Suprapubic skin (tissue), 3 donors: ENCODE data around the gene GNAQ.

Experiments
- POLR2A ChIP-seq, 2 donors: fragments of 450-650 bp; IDR thresholded peaks; one replicate each; pipeline ENCODE4 v1.6.1; 2017; ENCODE audit warnings: antibody characterized with exemption in 2 of 2, mild to moderate bottlenecking in 2 of 2, moderate library complexity in 2 of 2
- TF ChIP-seq, protein P1 (sequence below), 2 donors: fragments of 200-600 bp in 1 of 2; fragments of 450-650 bp in 1 of 2; sonication (generic) in 1 of 2; IDR thresholded peaks; one replicate each; pipeline ENCODE4 v1.5.1; 2016 to 2019; ENCODE audit warnings: antibody characterized with exemption in 2 of 2, mild to moderate bottlenecking in 1 of 2, moderate library complexity in 1 of 2

DNA sequence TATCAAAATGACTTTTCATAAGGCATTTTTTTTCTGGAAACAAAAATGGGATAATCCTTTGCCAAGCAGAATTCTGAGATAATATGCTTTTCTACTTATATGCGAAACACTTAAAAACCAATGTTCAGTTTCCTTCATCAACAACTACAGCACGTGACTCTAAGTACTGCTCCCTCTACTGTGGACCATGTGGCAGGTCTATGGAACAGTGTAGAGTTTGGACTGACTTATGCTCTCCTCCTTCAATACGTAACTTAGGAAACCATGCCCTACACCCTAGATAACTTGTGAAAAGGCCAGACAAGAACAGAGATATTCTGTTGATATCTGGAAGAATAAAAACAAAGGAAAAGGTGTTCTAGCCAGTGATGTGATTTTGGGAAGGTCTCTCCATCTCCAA is 272.2 kb downstream of the GNAQ start:
- TF ChIP-seq, protein P1, sequence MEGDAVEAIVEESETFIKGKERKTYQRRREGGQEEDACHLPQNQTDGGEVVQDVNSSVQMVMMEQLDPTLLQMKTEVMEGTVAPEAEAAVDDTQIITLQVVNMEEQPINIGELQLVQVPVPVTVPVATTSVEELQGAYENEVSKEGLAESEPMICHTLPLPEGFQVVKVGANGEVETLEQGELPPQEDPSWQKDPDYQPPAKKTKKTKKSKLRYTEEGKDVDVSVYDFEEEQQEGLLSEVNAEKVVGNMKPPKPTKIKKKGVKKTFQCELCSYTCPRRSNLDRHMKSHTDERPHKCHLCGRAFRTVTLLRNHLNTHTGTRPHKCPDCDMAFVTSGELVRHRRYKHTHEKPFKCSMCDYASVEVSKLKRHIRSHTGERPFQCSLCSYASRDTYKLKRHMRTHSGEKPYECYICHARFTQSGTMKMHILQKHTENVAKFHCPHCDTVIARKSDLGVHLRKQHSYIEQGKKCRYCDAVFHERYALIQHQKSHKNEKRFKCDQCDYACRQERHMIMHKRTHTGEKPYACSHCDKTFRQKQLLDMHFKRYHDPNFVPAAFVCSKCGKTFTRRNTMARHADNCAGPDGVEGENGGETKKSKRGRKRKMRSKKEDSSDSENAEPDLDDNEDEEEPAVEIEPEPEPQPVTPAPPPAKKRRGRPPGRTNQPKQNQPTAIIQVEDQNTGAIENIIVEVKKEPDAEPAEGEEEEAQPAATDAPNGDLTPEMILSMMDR (IDR thresholded peaks at IDR 0.05): no peak
- TF ChIP-seq POLR2A (IDR thresholded peaks at IDR 0.05): no peak
